Inferior parietal cortex (tissue), 1 donor: ENCODE data around the gene SERPINB11.
"Not testable (repeated sequence)": the region's sequence is repeated elsewhere in the genome, so short reads cannot be mapped to it uniquely, and the experiment has no call there.

ENCODE experiments used
- DNase-seq: peaks from one replicate; pipeline ENCODE4 v3.0.0-alpha.2; 2016; ENCODE audit errors: extremely low spot score

The SERPINB11 gene

DNA sequence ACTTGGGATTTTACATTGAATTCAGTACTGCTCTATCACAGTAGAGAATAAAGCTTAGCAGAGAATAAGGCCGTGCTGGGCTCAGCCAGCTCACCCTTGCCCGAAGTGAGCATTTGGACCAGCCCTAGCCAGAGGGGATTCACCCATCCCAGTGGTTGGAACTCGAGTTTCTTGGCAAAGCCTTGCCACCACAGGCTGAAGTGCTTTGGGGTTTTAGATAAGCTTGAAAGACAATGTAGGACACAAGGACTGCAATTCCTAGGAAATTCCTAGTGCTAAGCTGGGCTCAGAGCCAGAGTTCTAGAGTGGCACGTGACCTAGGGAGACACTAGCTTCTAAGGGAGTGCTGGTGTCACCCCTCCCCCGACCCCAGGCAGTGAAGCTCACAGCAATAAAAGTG, 28.0 kb downstream of the SERPINB11 start:
- DNase-seq, result no peak

DNA sequence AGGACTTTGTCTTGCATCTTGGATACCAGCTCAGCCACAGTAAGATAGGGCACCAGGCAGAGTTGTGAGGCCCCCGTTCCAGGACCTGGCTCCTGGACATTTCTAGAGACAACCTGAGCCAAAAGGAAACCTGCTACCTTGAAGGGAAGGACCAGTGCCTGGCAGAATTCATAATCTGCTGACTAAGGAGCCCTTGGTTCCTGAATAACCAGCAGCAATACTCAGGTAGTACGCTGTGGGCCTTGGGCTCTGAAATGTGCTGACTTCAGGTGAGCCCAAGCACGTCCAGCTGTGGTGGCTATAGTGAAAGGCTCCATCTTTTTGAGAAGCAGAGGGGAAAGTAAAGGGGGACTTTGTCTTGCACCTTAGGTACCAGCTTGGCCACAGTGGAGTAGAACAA, 28.5 kb downstream of the SERPINB11 start:
- no peak for DNase-seq

DNA sequence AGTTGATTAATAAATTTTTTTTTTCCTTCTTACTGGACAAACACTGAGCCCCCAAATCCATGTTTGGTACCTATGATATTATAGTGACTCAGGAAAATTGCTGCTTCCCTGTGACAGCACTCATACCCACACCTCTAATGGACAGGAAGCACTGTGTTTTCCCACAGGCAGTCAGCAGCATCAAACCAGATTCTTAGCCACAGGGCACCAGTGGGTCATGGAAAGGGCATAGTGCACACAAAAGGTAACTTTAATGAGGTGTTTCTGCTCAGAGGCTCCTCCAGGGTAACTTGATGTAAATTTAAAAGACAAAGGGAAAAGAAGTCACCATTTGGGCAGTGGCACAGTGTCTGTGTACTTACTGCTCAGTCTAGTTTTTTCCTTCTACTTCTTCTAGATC, 34.1 kb downstream of the SERPINB11 start:
- DNase-seq, result no peak

DNA sequence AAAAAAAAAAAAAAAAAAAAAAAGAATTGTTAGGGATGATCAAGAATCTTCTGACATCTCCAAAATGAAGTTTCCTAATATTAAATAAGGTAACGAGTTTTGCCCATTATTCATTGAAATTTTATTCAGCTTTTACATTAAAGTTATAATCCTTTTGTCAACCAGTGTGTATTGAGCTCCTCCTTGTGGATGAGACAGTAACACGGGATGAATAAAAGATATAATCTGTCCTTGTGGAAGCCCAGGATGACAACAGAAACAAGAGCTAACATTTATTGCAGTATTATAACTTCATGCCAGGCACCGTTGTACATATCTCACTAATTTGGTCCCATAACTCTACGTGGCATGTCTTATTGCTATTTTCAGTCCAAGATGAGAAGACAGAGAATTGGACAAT, 39.0 kb downstream of the SERPINB11 start:
- DNase-seq, result no peak

DNA sequence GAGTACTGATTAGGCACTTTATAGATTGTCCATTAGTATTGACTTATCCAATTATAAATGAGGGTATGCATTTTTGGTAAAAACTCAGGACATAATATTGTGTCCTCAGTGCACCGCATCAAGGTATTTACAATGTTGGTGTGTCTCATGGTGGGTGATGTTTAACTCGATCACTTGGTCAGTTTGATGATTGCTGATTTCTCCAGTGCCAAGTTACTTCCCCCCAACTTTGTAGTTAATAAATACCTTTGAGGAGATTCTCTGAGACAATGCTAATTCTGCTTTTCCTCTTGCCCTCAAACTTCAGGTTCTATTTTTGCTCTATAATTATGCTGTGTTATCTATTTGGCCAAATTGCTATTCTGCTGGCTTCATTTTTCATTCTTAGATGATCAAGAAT, 44.2 kb downstream of the SERPINB11 start:
- no peak for DNase-seq

DNA sequence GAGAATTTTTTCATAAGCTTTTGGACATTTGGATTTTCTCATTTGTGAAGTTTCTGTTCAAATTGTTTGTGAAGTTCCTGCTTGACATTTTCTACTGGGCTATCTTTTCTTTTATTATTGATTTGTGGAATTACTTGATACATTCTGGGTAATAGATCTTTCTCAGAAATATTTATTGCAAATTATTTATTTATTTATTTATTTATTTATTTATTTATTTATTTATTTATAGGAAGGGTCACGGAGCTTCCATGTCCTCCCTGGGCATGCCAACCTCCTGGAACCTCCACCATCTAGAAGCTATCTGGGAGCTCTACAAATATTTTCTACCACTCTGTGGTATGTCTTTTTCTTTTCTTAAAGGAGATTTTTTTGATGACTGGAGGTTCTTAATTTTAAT, 46.7 kb downstream of the SERPINB11 start:
- no peak for DNase-seq

DNA sequence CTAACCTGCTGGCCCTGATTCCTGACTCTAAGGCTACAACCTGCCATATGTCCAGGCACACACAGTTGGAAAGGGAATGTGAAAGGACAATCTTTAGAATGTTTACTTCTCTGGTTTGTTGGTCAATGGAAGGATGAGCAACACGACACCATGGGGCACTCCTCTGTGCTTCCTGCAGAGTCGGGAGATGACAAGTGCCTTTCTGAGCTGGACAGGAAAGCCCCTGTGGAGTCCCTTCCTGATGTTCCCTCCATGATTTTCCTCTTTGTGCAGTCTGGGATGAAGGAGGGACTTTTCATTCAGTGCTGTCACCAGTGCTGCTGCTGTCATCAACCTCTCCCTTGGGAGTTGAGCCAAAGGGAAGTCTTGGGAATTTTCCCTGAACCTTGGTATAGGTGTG, 49.9 kb downstream of the SERPINB11 start:
- no peak for DNase-seq

DNA sequence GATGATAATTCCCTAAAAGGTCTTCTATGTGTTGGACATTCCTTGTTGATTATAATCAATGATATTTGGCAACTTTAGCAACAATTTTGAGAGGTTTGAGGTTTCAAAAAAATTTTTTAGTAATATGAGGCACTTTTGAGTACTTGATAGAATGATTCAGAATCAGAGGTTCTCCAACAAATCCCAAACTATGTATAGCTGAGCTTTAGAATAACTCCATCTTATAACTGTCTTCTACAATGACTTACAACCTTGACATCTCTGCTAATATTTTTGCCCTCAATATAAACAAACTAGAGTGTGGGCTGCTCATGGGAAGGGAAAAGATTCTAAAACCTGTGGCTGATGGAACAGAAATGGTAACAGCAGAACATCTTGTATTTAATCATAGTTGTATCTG, 50.9 kb downstream of the SERPINB11 start:
- no peak for DNase-seq

DNA sequence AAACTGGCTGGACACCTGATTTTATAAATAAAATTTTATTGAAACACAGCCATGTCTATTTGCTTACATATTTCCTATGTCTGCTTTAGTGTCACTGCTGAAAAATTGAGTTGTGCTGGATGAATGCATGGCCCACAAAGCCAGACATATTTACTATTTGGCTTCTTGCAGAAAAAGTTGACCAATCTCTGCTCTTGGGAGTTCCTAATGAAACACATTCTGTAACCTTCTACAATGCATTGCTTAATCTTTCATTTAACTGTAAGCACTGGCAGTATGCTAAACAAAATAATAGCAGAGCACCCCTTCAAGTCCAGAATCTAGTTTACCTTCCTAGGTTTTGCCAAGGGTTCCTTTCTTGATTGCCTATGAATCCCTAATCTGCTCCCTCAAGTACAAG, 54.8 kb downstream of the SERPINB11 start:
- no peak for DNase-seq

DNA sequence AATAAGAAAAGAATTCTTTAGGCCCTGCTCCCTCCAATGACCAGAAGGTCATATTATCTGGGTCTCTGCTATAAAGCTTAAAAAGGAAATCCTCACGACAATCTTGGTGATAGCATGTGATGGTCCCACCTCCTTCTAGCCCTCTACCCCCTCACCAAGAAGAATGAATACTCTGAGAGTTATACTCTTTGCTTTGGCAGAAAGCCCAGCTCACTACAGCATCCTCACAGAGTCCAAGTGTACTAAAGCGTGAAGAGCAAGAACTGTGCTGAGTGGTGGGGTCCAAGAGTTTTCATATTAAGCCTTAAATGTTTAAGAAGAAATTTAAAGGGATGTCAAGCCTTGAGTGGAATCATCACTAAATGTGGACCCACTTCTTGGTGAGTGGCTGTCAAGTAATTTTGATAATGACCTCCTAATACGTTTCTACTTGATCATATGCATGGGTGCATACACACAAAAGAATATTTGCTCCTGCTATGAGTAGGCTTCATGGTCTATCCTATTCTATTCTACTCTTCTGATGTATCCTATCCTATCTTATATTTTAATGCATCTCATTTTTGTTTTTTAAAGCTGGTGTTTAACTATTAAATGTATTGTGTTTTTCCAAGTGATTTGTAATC, 56.0 kb downstream of the SERPINB11 start:
- DNase-seq, result no peak

DNA sequence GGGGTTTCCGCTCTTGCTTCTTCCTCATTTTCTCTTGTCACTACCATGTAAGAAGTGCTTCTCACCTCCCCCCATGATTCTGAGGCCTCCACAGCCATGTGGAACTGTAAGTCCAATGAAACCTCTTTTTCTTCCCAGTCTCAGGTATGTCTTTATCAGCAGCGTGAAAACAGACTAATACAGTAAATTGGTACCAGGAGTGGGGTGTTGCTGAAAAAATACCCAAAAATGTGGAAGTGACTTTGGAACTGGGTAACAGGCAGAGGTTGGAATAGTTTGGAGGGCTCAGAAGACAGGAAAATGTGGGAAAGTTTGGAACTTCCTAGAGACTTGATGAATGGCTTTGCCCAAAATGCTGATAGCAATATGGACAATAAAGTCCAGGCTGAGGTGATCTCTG, 57.0 kb downstream of the SERPINB11 start:
- not testable (repeated sequence) for DNase-seq

DNA sequence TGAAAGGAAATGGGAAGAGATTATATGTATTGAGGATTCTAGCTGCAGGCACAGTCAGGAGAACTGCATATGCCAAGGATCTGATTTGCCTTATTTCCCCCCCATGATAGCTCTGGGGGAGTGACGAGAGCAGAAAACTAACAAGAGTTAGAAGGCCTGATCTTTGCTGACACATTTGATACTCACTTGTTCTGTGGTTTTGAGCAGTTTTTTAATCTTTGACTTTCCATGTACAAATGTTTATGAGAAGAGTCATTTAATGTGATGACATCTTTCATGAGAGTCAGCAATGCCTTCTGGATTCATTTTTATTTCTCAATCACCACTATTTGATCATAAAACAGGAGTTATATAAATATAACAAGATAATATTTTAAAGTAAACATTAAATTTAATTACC, 59.8 kb downstream of the SERPINB11 start:
- DNase-seq, result no peak

DNA sequence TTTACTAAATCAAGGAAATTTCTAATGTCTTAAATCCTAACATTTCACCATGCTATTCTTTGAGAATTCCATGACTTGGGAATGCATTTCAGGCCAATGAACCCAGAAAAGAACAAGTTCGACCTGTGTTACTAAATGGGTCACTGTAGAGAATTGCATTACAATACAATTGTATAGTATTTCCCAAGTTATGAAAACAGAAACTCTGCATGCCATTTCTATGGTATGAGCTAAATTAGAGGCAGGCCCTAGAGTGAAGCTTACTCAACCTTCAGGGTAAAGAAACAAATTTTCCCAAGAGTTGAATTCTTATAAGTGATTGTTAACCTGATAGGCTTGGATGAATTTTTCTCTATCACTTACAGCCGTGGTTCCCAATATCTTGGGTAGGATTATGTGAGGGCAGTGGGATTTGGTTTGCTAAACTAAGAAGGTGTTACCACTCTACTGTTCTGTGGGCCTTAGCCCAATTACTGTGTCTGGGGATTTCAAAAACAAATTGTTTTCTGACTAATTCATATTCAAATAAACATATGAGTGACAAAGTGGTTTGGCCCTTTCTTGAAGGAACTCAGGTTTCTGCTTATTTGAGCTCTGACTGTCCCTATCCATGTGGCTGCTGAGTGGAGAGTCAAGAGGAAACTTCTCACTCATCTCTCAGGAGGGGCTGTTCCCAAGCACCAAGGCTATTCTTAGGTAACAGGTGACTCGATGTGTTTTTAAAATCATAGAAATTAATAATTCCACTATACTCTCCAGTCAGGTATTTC, 61.3 kb downstream of the SERPINB11 start:
- DNase-seq, result no peak

DNA sequence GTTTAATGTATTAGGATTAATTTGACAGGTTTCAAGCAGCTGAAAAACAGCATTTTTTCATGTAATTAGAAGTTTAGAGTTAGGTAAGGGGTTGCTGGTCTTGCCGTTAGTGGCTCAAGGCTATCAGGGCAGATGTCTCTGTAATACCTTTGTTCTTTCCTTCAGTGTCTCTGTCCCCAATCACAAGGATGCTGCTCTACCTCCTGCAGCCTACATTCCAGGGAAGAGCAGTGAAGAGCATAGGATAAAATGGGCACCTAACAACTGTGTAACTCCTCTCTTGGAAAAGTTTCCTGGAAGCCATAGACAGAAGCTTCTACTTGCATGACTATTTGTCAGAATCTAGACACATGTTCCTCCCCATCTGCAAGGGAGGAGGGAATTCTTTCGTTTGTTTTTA, 63.1 kb downstream of the SERPINB11 start:
- DNase-seq, result no peak
